A204.1 (cell line): ENCODE results near the gene CD48.
"Not testable (repeated sequence)": the region's sequence is repeated elsewhere in the genome, so short reads cannot be mapped to it uniquely, and the experiment has no call there.

Experiments
- FAIRE-seq: peaks from 2 replicates; lab custom pipeline; 2012; peaks lifted over from hg19 to GRCh38; lab: Jason Lieb, UNC

Gene CD48

DNA sequence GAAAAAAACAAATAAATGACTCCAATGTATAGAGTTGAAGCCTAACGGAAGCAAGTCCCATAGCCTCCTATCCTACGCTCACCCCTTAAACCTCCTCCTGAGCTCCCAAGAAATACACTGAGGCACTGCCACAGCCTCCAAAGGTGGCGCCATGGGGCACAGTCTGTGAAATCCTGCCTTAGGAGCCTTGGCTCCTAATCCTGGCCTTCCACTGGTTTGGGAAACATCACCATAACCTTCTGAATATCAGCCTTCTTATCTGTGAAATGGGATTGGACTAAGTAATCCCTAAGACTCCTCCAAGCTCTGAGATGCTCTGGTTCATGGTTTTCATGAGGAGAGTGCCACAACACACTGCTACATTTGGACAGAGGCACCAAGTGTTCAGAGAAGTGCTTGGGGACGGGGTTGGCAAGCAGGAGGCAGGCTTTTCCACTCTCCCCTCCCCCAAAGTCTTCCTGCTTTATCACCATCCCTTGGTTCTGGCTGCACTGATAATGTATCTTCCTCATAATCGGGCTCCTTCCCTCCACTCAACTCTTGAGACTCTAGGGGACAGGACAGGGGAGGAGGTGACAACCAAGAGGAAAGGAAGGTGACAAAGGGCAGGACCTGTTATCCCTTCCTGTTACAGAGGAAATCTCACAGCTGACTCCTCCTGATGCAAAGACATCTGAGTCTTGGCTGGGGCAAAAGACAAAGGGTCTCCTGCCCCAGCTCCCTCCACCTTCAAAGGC, 30.2 kb upstream of the CD48 start:
- no peak for FAIRE-seq

DNA sequence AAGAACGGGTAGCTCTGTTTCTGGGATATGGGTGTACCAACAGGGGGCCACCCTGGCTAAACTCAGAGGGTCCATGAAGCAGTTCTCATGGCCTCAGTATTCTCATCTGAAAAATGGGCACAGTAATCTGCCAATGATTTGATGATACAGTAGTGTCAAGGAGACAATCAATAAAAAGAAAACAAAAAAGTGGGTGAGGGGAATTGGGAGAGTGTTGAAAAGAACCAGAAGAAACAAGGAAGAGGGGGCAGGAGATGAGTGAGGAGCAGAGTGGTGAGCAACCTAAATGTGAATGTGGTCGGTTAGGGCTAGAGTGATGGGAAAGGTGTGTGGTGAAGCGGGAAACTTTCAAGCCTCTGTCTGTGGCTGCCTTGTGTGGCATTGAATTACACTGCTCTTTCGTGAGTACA, 29.5 kb upstream of the CD48 start:
- FAIRE-seq: no peak

DNA sequence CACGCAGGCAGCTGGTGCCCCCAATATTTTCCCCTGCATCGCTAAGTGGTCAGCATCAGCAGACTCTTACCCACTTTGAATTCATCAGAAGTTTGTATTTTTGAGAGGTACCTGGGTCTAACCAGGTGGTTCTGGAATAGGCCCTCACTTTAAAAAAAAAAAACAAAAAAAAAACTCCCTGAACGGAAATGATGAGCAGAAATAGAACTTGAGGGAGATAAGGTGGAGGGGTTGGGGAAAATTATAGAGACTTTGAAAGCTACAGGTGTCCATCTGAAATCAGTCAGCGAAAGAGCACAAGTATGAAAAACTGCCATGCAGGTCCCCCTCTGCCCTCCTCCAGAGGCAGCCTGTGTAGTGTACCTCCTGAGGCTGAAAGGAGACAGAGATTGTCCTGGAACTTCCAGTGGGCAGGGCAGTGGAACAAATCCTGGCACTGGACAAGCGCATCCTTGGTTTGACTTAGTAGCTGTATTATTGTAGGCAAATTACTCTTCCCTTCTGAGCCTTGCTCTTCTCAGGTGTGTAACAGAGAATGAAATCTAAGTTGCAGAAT, 28.6 kb upstream of the CD48 start:
- no peak for FAIRE-seq

DNA sequence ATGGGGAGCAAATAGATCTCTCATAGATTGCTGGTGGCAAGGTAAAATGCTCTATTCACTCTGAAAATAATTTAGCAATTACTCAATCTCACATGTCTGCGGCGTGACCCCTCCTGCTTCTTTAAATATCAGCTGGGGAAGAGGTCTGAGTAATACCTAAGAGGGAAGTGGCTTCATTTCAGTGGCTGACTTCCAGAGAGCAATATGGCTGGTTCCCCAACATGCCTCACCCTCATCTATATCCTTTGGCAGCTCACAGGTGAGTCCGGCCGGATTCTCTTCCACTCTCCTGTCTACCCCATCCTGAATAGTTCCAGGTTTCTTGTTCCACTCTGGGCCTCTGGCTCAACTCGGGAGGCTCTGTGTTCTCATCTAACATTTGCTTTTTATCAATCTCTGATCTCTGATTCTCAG, 27.5 kb upstream of the CD48 start, which contains the start of gene SLAMF7:
TSS of gene SLAMF7 (plus strand) at position 150 of the 414 bp plus-strand sequence. CDS start at position 205, 55 bp downstream.
- no peak for FAIRE-seq

DNA sequence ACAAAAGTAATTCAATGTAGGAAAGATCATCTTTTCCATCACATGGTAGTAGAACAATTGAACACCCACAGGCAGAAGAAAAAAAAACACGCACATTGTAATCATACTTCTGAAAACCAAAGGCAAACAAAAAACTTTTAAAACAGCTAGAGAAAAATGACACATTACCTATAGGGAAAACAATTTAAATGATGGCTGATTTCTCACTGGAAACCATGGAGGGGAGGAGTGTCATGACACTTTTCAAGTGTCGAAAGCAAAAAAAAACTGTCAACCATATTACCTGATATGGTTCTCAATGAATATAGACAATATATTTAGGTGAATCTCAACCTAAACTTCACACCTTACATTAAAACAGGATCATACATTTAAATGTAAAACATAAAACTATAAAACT, 26.6 kb upstream of the CD48 start:
- FAIRE-seq: no peak

DNA sequence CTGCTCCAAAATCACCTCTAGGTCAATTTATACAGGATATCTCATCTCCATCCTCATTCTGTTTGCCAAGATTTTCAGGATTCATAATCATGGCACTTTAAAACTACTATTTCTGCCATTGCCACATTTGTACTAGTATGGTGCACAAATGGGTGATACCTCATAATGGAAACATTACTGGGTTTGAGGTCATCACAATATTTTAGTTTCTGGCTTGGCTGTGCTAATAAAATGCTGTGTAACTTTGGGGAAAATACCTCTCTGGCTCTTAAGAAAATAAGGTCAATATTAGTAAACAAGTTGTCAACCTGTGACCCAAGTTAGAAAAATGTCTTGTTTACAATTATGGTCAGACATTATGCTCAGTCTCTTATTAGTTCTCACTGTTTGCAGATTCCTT, 22.7 kb upstream of the CD48 start:
- FAIRE-seq: no peak

DNA sequence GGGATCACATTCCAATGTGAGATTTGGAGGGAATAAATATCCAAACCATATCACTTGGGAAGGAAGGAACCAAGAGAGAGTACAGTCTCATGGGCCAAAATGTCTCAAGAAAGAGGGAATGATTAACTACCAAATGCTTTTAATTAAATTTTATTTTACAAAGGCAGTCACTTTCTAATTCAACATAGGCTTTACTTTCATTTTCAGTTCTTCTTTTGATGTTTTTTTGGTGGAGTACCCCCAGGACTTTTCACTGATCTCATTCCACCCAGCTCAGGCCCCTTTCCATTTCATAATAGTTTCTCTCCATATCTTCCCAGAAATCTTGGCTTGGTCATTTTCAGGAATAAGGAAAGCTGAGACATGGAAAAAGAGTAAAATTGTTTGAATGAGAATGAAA, 22.3 kb upstream of the CD48 start:
- FAIRE-seq: no peak

DNA sequence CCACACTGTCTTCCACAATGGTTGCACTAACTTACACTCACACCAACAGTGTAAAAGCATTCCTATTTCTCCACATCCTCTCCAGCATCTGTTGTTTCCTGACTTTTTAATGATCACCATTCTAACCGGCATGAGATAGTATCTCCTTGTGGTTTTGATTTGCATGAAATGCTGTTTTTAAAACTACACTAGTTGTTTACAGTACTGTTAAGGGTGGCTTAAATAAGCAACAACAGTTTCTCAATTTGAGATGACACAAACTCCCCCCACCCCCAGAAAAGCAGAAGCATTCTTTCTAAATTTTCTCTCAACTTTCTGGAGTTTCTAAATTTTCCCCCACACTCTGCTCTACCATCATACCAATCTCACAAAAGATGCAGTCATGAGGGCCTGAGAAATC, 20.4 kb upstream of the CD48 start:
- no peak for FAIRE-seq

DNA sequence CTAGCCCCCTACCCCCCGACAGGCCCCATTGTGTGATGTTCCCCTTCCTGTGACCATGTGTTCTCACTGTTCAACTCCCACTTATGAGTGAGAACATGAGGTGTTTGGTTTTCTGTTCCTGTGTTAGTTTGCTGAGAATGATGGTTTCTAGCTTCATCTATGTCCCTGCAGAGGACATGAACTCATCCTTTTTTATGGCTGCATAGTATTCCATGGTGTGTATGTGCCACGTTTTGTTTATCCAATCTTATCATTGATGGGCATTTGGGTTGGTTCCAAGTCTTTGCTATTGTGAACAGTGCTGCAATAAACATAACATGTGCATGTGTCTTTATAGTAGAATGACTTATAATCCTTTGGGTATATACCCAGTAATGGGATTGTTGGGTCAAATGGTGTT, 19.9 kb upstream of the CD48 start:
- FAIRE-seq: not testable (repeated sequence)

DNA sequence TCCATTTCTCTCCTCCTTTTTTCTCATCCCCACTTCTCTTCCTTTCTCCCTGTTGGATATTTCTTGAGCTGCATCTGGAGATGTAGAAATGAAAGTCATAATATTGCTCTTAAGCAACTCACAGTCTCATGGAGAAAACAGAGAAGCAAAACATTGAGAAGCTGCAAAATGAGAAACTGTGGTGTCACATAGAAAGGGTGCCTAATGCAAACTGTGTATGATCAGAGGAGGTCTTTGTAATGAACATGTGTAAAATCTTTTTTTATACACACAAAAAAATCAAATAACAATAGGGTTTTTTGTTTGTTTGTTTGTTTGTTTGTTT, 15.7 kb upstream of the CD48 start:
- FAIRE-seq: no peak

DNA sequence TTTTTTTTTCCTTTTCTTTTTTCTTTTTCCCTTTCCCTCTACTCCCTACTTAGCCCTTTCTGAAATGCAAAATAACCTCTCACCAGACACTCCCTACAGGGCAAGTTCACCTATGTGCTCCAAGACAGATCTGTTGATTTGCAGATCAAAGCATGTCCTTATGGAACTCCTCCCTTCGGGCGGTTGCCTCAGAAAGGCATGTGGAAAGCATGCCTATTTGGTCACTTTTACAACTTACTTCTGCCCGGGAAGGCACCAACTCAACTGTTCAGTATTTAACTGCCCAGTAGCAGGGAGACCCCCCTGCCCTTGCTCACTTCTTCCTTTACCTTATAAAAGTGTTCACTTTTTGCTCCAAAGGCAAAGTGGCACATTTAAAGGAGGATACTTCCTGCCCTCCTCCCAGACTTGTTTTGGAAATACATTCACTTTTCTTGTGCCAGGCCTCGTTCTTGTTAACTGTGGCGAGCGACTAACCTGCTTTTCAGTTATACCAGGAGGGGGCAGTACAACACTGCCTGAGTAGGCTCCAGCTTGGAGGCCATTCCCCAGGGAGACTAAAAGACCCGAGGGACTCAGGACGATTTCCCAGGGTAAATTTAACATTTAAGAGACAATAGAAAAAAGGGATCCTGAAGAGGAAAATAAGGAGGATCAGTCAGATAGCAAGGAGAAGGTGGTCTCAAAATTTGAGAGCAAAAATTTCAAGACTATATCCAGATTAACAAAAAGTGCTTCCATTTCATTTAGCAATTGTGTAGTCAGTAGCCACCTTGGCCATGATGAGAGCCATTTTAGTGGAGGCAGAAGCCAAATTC, 15.1 kb upstream of the CD48 start:
- peak; percentile 29 for FAIRE-seq

DNA sequence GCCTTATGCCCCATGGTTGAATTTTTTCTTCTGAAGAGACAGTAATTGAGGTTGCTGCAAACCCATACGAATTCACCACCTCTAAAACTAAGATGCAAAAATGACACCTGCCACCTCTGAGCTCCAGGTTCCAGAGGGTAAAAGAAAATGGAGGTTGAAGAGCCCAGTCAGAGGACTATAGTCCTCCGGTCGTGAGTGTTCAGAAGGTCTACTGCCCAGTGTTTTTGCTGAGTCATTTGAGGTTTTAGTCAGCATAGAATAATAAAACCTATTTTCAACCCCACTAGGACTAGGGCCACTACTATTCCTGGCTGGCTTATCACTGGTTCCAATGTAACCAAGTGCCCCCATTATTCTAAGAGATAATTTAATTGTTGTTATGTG, 14.5 kb upstream of the CD48 start:
- FAIRE-seq: no peak

DNA sequence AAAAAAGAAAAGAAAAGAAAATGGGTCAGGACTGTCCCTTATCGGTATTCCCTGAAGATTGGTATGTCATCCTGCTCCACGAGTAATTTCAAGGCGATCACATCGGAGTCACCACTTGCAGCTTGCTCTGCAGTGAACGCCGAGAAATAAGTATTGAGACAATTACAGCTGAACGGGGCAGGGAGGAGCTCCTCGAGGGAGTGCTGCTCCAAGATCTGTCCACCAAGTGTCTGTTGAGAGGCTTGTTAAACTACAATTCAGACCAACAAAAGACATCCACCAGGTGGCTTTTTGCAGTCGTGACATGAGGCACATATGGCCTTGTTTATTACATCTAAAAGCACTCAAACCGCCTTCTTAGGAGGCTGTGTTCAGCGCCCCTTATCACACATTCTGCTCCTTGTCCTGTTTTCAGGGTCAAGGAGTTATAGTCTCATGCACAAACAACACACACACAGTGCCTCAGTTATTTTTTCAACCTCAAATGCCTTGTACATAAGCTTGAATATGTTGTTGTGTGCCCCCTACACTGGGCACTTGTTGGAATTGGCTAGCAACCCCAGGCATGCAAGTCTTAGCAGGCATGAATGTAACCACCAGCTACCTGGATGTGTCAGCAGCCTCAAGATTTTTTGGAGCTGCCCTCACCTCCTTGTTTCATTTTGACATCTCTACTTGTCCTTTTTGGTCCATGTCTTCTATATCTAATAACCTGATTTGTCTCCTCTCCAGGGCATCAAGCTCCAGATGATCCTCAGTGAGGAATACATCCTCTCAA, 13.0 kb upstream of the CD48 start:
- no peak for FAIRE-seq

DNA sequence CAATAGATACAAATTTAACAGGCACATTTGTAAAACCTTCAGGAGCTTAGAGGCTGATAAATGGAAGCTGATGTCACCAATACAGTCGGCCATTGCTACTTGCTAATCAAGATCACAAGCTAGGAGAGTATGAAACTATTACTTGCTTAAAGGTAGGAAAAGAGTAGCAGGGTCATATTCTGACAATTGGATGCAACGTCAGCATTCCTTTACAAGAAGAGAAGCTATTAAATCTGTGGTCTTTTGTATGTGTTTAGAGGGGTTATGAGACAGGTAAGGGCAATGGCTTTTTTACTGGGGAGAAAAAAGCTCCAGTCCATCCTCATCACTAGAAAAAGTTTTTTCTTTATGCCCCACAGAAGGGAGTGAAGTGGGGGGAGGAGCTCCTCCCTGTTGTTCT, 11.7 kb upstream of the CD48 start:
- no peak for FAIRE-seq

DNA sequence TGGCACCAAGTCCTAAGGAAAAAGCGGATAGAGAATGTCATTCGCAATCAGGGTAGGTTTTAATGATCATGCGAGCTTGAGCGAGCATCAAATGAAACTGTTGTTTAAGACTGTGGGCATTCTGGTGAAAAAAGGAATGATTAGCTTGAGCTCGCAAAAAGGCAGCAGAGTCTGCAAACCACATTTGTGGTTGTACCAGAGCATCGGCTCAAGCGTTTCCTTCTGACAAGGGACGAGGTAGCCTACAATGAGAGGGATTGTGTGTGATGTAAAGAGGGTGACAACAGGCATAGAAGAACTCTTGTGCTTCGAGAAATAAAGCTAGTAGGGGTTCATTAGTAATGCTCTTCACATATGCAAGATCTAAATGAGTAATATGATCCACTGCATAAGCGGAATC, 11.1 kb upstream of the CD48 start:
- FAIRE-seq: no peak

DNA sequence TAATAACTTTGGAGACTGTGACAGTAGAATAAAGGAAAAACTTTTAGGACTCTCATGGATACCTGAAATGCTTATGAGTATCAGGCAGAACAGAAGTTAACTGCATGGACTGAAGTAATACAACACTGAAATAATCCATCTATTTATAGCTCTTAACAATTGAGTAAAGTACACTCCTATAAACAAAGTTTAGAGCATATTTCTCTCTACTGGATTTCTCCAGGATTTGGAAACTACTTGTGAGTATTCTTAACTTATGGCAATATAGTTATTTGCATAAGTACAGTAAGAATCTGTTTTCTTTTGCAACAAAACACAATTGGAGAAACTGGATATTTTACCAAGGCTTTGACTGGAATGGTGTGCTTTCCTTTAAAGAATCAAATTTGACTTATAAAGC, 9.9 kb upstream of the CD48 start:
- no peak for FAIRE-seq

DNA sequence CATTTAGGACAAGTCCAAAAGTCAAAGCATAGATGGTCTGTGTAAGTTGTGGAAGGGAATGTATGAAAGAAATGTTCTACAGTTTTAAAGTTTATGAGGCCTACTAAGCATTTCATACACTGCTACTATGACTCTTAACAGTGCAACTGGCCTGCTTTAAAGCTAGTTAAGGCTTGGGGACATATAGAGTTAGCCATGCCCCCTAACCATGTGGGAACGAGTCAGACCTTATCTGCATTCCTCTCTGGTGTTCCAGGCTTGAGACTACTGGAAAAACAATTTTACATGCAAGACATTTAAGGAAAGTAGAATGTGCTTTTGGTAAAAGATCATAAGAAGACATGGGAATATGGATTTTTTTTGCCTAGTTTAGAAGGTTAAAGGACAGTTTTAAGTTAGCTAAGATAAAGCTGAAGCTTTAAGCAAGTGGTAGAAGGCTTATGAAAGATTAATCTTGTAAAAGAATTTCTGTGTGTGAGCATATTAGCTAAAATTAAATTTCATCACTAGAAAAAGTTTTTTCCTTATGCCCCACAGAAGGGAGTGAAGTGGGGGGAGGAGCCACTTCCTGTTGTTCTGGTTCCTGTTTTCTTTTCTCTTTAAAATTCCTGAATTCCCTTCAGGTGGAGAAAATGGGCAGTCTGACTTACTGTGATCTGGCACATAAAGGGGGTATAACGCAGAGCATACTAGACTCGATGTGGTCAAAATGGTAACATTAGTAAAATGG, 8.9 kb upstream of the CD48 start:
- FAIRE-seq: no peak

DNA sequence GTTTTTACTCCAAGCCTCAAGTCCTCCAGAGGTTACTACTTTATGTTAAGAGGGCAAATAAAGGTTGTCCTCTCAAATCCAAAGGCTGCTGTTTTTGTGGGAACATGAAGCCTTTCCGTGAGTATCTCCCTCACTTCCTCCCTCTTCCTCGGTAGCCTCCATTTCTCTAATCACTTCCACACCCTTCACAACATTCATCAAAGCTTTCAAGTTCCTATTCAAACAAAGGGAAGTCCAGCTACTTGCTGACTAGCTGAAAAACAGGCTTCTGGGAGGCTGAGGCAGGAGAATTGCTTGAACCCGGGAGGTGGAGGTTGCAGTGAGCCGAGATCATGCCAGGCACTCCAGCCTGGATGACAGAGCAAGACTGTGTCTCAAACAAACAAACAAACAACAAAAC, 6.6 kb upstream of the CD48 start:
- no peak for FAIRE-seq

DNA sequence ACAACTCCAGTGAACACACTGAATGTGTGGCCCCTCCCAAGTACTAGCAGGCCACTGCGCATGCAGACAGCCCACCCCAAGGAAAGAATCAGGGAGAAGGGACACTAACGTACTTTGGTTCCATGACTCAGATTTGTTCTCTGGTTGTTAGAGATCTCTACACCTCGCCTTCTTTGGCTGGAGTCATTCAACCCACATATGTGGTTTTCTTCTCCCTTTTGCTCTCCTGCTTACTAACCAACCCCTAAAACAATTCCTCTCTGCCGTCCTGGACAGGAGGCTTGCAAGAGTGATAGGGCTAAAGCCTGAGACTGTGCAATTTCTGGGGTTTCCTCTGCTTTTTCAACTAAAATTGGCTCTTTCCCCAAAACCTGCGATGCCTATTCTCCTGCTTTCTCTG, 5.7 kb upstream of the CD48 start:
- FAIRE-seq: no peak

DNA sequence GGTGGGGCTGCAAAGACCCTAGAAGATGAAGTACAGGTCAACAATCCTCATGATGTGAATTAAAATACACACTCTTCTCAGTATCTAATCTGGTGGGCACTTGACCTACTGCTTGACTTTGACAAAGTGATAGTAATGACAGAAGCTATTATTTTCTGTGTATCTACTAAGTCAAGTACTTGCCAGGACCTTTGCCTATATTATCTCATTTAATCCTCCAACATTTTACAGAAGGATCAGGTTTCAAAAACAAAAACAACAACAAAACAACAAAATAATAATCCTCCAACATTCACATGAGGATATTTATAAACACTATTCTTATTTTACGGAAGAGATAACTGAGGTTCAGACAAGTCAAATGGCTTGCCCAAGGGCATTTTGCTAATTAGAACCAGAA, 4.4 kb upstream of the CD48 start:
- FAIRE-seq: no peak

DNA sequence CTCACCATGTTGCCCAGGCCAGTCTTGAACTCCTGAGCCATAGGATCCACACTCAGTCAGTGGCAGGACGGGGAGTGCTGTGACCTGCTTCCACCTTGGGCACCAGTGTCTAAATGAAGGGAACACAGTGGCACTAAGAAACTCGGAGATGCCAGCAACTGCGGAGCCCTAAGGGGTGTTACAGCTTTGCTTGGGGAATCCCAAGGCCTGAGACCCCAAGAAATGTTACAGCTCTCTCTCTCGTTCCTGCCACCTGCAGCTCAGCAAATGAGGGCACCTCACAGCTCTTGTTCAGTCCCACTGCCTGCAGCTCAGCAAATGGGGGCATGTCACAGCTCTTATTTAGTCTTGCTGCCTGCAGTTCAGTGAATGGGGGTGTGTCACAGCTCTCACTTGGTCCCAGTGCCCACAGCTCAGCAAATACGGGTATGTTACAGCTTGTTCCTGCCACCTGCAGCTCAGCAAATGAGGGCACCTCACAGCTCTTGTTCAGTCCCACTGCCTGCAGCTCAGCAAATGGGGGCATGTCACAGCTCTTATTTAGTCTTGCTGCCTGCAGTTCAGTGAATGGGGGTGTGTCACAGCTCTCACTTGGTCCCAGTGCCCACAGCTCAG, 2.5 kb upstream of the CD48 start:
- not testable (repeated sequence) for FAIRE-seq

DNA sequence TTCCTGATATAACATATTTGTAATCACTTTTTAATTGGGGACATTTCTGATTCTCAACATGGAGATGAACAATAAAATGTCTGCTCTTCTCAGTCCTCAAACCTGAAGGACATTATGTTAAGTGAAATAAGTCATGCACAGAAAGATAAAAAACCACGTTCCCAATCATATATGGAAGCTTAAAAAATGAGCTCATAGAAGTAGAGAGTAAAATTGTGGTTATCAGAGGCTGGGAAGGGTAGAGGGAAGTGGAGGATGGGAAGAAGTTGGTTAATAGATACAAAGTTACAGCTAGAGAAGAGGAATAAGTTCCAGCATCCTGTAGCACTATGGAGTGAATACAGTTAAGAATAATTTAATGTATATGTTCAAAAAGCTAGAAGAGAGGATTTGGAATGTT, 1.5 kb upstream of the CD48 start:
- FAIRE-seq: no peak
